GM12878 (cell line): ENCODE results near the gene SLAMF8. TPM values are rescaled to one million over a fixed set of nuclear protein-coding genes. Genes with fewer than 3 reads are reported as not detected.

ENCODE experiments used
- ATAC-seq: fragments of 200-7000 bp; cut with Tn5 transposase; 3 replicates; pipeline ENCODE4 v1.9.1; 2020; ENCODE audit warnings: mild to moderate bottlenecking, moderate library complexity
- BruUV-seq: library from RNA; stranded (reverse); fragments of 400-500 nt; replicated peaks from 2 replicates; lab custom pipeline; 2021; lab: Mats Ljungman, UMichigan
- CTCF ChIA-PET: fragments of 300-600 bp; sonication (Branson Sonifier 250); formaldehyde crosslinking; extraction: SDS; loops from one replicate; lab custom pipeline; 2021; ENCODE audit warnings: inconsistent platforms; lab: Yijun Ruan, JAX
- POLR2A ChIA-PET: fragments of 350-600 bp; formaldehyde crosslinking; extraction: SDS; loops from one replicate; lab custom pipeline; 2021; ENCODE audit warnings: inconsistent platforms; lab: Charles Lee
- RAD21 ChIA-PET: fragments of 300-600 bp; sonication (Branson Sonifier 250); formaldehyde crosslinking; loops from one replicate; lab custom pipeline; 2023; ENCODE audit warnings: antibody characterized with exemption; ENCODE audit not compliant: unreplicated experiment; lab: Charles Lee
- SMC1A ChIA-PET: fragments of 300-600 bp; sonication (Branson Sonifier 250); formaldehyde crosslinking; loops from one replicate; lab custom pipeline; 2023; ENCODE audit not compliant: unreplicated experiment, uncharacterized antibody; lab: Charles Lee
- DNase-seq: peaks from one replicate; pipeline ENCODE4 v3.0.0-alpha.2; 2011; ENCODE audit warnings: low read depth, low spot score
- FAIRE-seq: peaks from 3 replicates; lab custom pipeline; 2011; peaks lifted over from hg19 to GRCh38; lab: Jason Lieb, UNC
- H2AFZ ChIP-seq: 2 replicates; pipeline ENCODE4 v1.6.0; 2011; ENCODE audit warnings: low read depth, low read length, control low read depth; ENCODE audit not compliant: control insufficient read depth
- H3K27ac ChIP-seq: 2 replicates; pipeline ENCODE4 v1.5.1; 2011; ENCODE audit warnings: control low read depth; ENCODE audit not compliant: control insufficient read depth, insufficient read depth
- H3K27me3 ChIP-seq, 2 experiments: replicated peaks in 1 of 2; 2 replicates each; pipeline versions ENCODE4 v1.6.0 to v1.6.1; 2011; ENCODE audit warnings: low read length in 1 of 2; ENCODE audit not compliant: control insufficient read depth in 2 of 2, insufficient read depth in 2 of 2
- H3K36me3 ChIP-seq, 2 experiments: 2 replicates each; pipeline ENCODE4 v1.5.1; 2011; ENCODE audit warnings: low read length in 1 of 2; ENCODE audit not compliant: control insufficient read depth in 2 of 2, insufficient read depth in 2 of 2
- H3K4me1 ChIP-seq: 2 replicates; pipeline ENCODE4 v1.6.1; 2011; ENCODE audit warnings: mild to moderate bottlenecking, low read length, moderate library complexity, mixed read lengths; ENCODE audit not compliant: control insufficient read depth, insufficient read depth
- H3K4me2 ChIP-seq: 2 replicates; pipeline ENCODE4 v1.6.0; 2011; ENCODE audit warnings: control low read depth; ENCODE audit not compliant: control insufficient read depth, insufficient read depth
- H3K4me3 ChIP-seq: fragments of 200-600 bp; sonication (generic); 2 replicates; pipeline ENCODE4 v1.5.1; 2016
- H3K79me2 ChIP-seq: 2 replicates; pipeline ENCODE4 v1.6.0; 2011; ENCODE audit warnings: low read length; ENCODE audit not compliant: control insufficient read depth, insufficient read depth
- H3K9ac ChIP-seq: 2 replicates; pipeline ENCODE4 v1.8.0; 2011; ENCODE audit warnings: low read length, control low read depth, mixed read lengths; ENCODE audit not compliant: control insufficient read depth, insufficient read depth
- H3K9me3 ChIP-seq: replicated peaks from 3 replicates; pipeline ENCODE4 v1.5.1; 2011; ENCODE audit warnings: mild to moderate bottlenecking, low read length; ENCODE audit not compliant: control insufficient read depth, insufficient read depth
- H4K20me1 ChIP-seq: 2 replicates; pipeline ENCODE4 v1.6.0; 2011; ENCODE audit not compliant: control insufficient read depth, insufficient read depth
- ATF2 ChIP-seq: IDR thresholded peaks from 2 replicates; pipeline ENCODE4 v1.6.1; 2012; ENCODE audit warnings: low read length, inconsistent platforms
- ATF7 ChIP-seq: fragments of 450-650 bp; IDR thresholded peaks from 2 replicates; pipeline ENCODE4 v1.6.1; 2016; ENCODE audit warnings: low read depth, mild to moderate bottlenecking
- CBX5 ChIP-seq: sonication (generic); IDR thresholded peaks from 2 replicates; pipeline ENCODE4 v1.6.1; 2016; ENCODE audit warnings: low read depth, moderate library complexity, mild to moderate bottlenecking, inconsistent platforms
- HDAC6 ChIP-seq: fragments of 200-600 bp; sonication (generic); IDR thresholded peaks from one replicate; pipeline ENCODE4 v1.8.0; 2017; ENCODE audit warnings: antibody characterized with exemption; ENCODE audit not compliant: unreplicated experiment
- JUND ChIP-seq: IDR thresholded peaks from 2 replicates; pipeline ENCODE4 v1.6.1; 2012; ENCODE audit warnings: low read depth, mild to moderate bottlenecking, low read length, improper control_type of control experiment, moderate library complexity
- KAT2A ChIP-seq: conservative IDR thresholded peaks from 2 replicates; pipeline ENCODE4 v1.6.1; 2011; ENCODE audit warnings: low read depth, low read length; ENCODE audit not compliant: control insufficient read depth
- NRF1 ChIP-seq: conservative IDR thresholded peaks from 2 replicates; pipeline ENCODE4 v1.6.1; 2011; ENCODE audit warnings: mild to moderate bottlenecking, low read depth, low read length, improper control_type of control experiment
- PAX5 ChIP-seq: IDR thresholded peaks from 2 replicates; pipeline ENCODE4 v1.6.1; 2011; ENCODE audit warnings: low read depth, low read length, borderline replicate concordance
- PAX8 ChIP-seq: fragments of 450-650 bp; IDR thresholded peaks from 2 replicates; pipeline ENCODE4 v1.6.1; 2017; ENCODE audit warnings: mild to moderate bottlenecking, moderate library complexity
- PML ChIP-seq: IDR thresholded peaks from 2 replicates; pipeline ENCODE4 v1.6.1; 2012; ENCODE audit warnings: low read length, inconsistent platforms
- TCF3 ChIP-seq: IDR thresholded peaks from 2 replicates; pipeline ENCODE4 v1.6.1; 2012; ENCODE audit warnings: low read depth, mild to moderate bottlenecking, low read length, borderline replicate concordance; ENCODE audit not compliant: insufficient read depth
- YY1 ChIP-seq: IDR thresholded peaks from 2 replicates; pipeline ENCODE4 v1.6.1; 2011; ENCODE audit warnings: low read depth, mild to moderate bottlenecking, low read length
- ZNF217 ChIP-seq: fragments of 450-650 bp; IDR thresholded peaks from 2 replicates; pipeline ENCODE4 v1.6.1; 2017; ENCODE audit warnings: antibody characterized with exemption, mild to moderate bottlenecking
- ZNF24 ChIP-seq: fragments of 450-650 bp; IDR thresholded peaks from 2 replicates; pipeline ENCODE4 v1.6.1; 2017; ENCODE audit warnings: antibody characterized with exemption, mild to moderate bottlenecking
- ZNF622 ChIP-seq: fragments of 450-650 bp; IDR thresholded peaks from 2 replicates; pipeline ENCODE4 v1.6.1; 2017; ENCODE audit warnings: mild to moderate bottlenecking, inconsistent platforms
- ZZZ3 ChIP-seq: IDR thresholded peaks from 2 replicates; pipeline ENCODE4 v1.6.1; 2011; ENCODE audit warnings: low read depth; ENCODE audit not compliant: control insufficient read depth, insufficient read length
- WGBS: methylation state at CpG from one replicate; pipeline ENCODE4 v1.1.6; 2016; ENCODE audit warnings: low lambda C conversion rate; ENCODE audit not compliant: insufficient replicate concordance, insufficient coverage; ENCODE audit errors: missing lambda C conversion rate; 5-methylcytosine and 5-hydroxymethylcytosine counted together
- in situ Hi-C: fragments of 300-500 bp; cut with MboI; formaldehyde crosslinking; loops from 9 replicates; pipeline ENCODE4 v1.14.3; 2018; ENCODE audit warnings: mixed read lengths
- intact Hi-C: fragments of 100-400 bp; cut with micrococcal nuclease; formaldehyde crosslinking; loops from one replicate; pipeline ENCODE4 v1.14.2; 2022; ENCODE audit not compliant: unreplicated experiment
- polyA plus RNA-seq, 11 experiments: library from polyadenylated mRNA; depleted of rRNA in 4 of 11; unstranded in 6 of 11; stranded (reverse) in 5 of 11; fragments of >200 nt; fragmentation: Nextera tagmentation in 4 of 11; fragmentation: Illumina TruSeq in 1 of 11; extraction: Ambion mirVana in 4 of 11; extraction: Trizol in 1 of 11; gene quantifications; 1 replicate in 1 of 11; 2 replicates in 10 of 11; pipeline versions ENCODE4 v1.2.1 to v1.2.3, GENCODE V29; 2011 to 2016; ENCODE audit warnings: inconsistent platforms in 2 of 11, missing spikeins in 2 of 11, low read depth in 1 of 11
- total RNA-seq, 4 experiments: library from RNA; depleted of rRNA in 3 of 4; stranded (reverse); fragments of >200 nt in 3 of 4; fragmentation: Illumina TruSeq in 1 of 4; extraction: Trizol in 1 of 4; gene quantifications; 2 replicates each; pipeline versions ENCODE4 v1.2.1 to v1.2.3, GENCODE V29; 2013 to 2021
- TF ChIP-seq, protein P1 (sequence below): IDR thresholded peaks from 2 replicates; pipeline ENCODE4 v1.6.1; 2011; ENCODE audit warnings: borderline replicate concordance, low read depth, mild to moderate bottlenecking, moderate library complexity, mixed read lengths, low read length; ENCODE audit not compliant: insufficient read depth; ENCODE audit errors: extremely low read length

SLAMF8 gene
- total and polyA plus RNA-seq, 10 of the 15 experiments (the other 5 are each of a cell fraction or from before 2014, with no cell fraction given) = 0.04 to 0.69 (median 0.10) TPM; not detected in 3

DNA sequence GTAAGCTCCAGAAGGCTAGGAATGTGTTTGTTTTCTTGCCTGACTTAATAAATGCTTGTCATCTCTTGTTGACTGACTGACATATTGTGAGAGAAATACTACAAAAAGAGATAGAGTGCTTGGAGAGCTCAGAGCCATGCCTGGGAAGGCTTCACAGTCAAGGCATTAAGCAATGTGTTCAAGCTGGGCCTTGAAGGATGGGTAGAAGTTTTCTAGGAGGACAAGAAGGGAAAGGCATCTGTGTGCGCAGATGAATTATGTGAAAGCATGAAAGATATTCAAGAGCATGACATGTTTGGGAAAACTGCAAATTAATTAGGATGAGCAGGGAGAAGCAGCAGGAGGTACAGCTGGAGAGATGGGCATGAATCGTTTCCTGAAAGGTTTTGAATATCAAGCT lies 5.6 kb downstream of the SLAMF8 start:
- POLR2A ChIA-PET = no interaction called here

More for the DNA sequence above, 5.6 kb downstream of the SLAMF8 start:
- in situ Hi-C loops = no loop called here
- H3K4me2 ChIP-seq = no peak overlapping the region
- ChIA-PET SMC1A (interaction anchor here (0.8 to 3.5 kb wide), 6 partner anchors 13 to 198 kb away, joined by 3 to 13 read pairs (median 9); no protein-coding TSS in a partner anchor), RAD21 (interaction anchor here (1.3 kb wide), 1 partner anchor 33 kb away, joined by 3 read pairs; no protein-coding TSS in a partner anchor), CTCF (interaction anchor here (0.7 to 16.1 kb wide), 4 partner anchors 11 to 175 kb away, joined by 3 to 178 read pairs (median 4); partner anchors contain the start of gene FCRL6)
- H3K79me2 ChIP-seq = no peaks in the 10 kb centered on the region
- H3K36me3 ChIP-seq = no peaks in the 10 kb centered on the region
- no peak for FAIRE-seq
- no peak overlapping the region for H3K4me3 ChIP-seq
- H3K9ac ChIP-seq = no peak overlapping the region
- no peaks in the 10 kb centered on the region for H3K27me3 ChIP-seq
- DNase-seq = no peak
- H2AFZ ChIP-seq = no peak overlapping the region
- ATAC-seq = no peak
- H3K27ac ChIP-seq = no peak overlapping the region
- BruUV-seq = no TSS peak
- 29% methylated on average over 2 of the region's 2 CpGs for WGBS
- H3K4me1 ChIP-seq = peaks cover 19% of the 10 kb centered on the region
- no peak for TF ChIP-seq JUND
- TF ChIP-seq ZNF217 = no peak
- no peak for TF ChIP-seq ZZZ3
- no peak for TF ChIP-seq ATF2
- TF ChIP-seq NRF1 = no peak
- TF ChIP-seq YY1 = no peak
- no peak for TF ChIP-seq HDAC6
- no peak for TF ChIP-seq CBX5
- TF ChIP-seq TCF3 = no peak
- TF ChIP-seq PAX8 = no peak
- TF ChIP-seq ZNF24 = no peak
- no peak for TF ChIP-seq KAT2A
- TF ChIP-seq PAX5 = no peak
- TF ChIP-seq ATF7 = no peak
- TF ChIP-seq, protein P1, sequence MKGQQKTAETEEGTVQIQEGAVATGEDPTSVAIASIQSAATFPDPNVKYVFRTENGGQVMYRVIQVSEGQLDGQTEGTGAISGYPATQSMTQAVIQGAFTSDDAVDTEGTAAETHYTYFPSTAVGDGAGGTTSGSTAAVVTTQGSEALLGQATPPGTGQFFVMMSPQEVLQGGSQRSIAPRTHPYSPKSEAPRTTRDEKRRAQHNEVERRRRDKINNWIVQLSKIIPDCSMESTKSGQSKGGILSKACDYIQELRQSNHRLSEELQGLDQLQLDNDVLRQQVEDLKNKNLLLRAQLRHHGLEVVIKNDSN = no peak
- no peak for TF ChIP-seq ZNF622
- no peak for TF ChIP-seq PML
- TF ChIP-seq, all 136 proteins: peak for 0
- H4K20me1 ChIP-seq = no peaks in the 10 kb centered on the region
- H3K9me3 ChIP-seq = peaks cover 2% of the 10 kb centered on the region; the same call in 1 of the 3 replicates
- intact Hi-C loops = no loop called here
